ENCODE results near the gene GPLD1.

GRCh38 chr6:24484657-24485323 is 4.6 kb downstream of the GPLD1 start:
- no peak for TF ChIP-seq CTCF (conservative IDR thresholded peaks at IDR 0.05; ENCODE audit: low read depth in 2 of 2)
- no peak for TF ChIP-seq ETS1 (IDR thresholded peaks at IDR 0.05)
- TF ChIP-seq POLR2AphosphoS5 (IDR thresholded peaks at IDR 0.05; ENCODE audit: low read depth): no peak
- no peak for TF ChIP-seq EZH2phosphoT487 (IDR thresholded peaks at IDR 0.05; ENCODE audit: unreplicated experiment)
- no peak for TF ChIP-seq CREB1 (CRISPR knock-in tag; IDR thresholded peaks at IDR 0.05; ENCODE audit: low read depth)

All from GM23338 (cell line).